Body of pancreas (tissue), 4 donors: ENCODE measurements around the gene HTR3E. TPM values are rescaled to one million over a fixed set of nuclear protein-coding genes. Genes with fewer than 3 reads are reported as not detected.
A peak's percentile ranks its signal among the peaks of the same experiment; 100 is the strongest.
"Not testable (repeated sequence)": the region's sequence is repeated elsewhere in the genome, so short reads cannot be mapped to it uniquely, and the experiment has no call there.

ENCODE experiments used
- ATAC-seq: fragments of 150-250 bp; one replicate; pipeline ENCODE4 v1.9.1; 2016
- DNase-seq, 4 donors: peaks; one replicate each; pipeline ENCODE4 v3.0.0-alpha.2; 2019
- H3K27ac ChIP-seq, 4 donors: fragments of 200-600 bp; sonication (generic); 1 replicate in 3 of 4; 2 replicates in 1 of 4; pipeline versions ENCODE4 v1.5.1 to v1.6.1; 2016 to 2019; ENCODE audit warnings: mild to moderate bottlenecking in 1 of 4, mixed read lengths in 1 of 4, moderate library complexity in 1 of 4
- H3K27me3 ChIP-seq, 2 donors: fragments of 200-600 bp; sonication (generic); one replicate each; pipeline ENCODE4 v1.6.0; 2016; ENCODE audit warnings: mild to moderate bottlenecking in 1 of 2
- H3K36me3 ChIP-seq, 2 donors: fragments of 200-600 bp; sonication (generic); replicated peaks in 1 of 2; 2 replicates each; pipeline ENCODE4 v1.5.1; 2016; ENCODE audit warnings: low read depth in 2 of 2; ENCODE audit not compliant: insufficient read depth in 1 of 2
- H3K4me1 ChIP-seq: fragments of 200-600 bp; sonication (generic); one replicate; pipeline ENCODE4 v1.6.0; 2016
- H3K4me3 ChIP-seq, 2 donors: fragments of 200-600 bp; sonication (generic); 1 replicate in 1 of 2; 2 replicates in 1 of 2; pipeline ENCODE4 v1.5.1; 2016 to 2019
- H3K9me3 ChIP-seq, 3 donors: fragments of 200-600 bp; sonication (generic); 1 replicate in 2 of 3; 2 replicates in 1 of 3; pipeline ENCODE4 v1.5.1; 2016
- POLR2A ChIP-seq, 3 donors: fragments of 450-650 bp; IDR thresholded peaks; one replicate each; pipeline ENCODE4 v1.6.1; 2016; ENCODE audit warnings: antibody characterized with exemption in 3 of 3, mild to moderate bottlenecking in 2 of 3
- WGBS, 2 donors: methylation state at CpG; one replicate each; pipeline ENCODE4 v1.1.5; 2017; 5-methylcytosine and 5-hydroxymethylcytosine counted together
- intact Hi-C: fragments of 100-400 bp; cut with DNase I; formaldehyde crosslinking; loops from one replicate; pipeline ENCODE4 v1.15.1; 2023
- total RNA-seq, 2 donors: library from RNA; depleted of rRNA; stranded (reverse); fragments of >200 nt; gene quantifications; one replicate each; pipeline ENCODE4 v1.1.0, GENCODE V29; 2016
- TF ChIP-seq, protein P1 (sequence below), 7 experiments: fragments of 450-650 bp in 4 of 7; fragments of 200-600 bp in 3 of 7; sonication (generic) in 3 of 7; IDR thresholded peaks; one replicate each; pipeline ENCODE4 v1.5.1; 2016 to 2019; ENCODE audit warnings: antibody characterized with exemption in 7 of 7

Gene HTR3E
- total RNA-seq, 2 donors from 2014 or later = not detected

DNA sequence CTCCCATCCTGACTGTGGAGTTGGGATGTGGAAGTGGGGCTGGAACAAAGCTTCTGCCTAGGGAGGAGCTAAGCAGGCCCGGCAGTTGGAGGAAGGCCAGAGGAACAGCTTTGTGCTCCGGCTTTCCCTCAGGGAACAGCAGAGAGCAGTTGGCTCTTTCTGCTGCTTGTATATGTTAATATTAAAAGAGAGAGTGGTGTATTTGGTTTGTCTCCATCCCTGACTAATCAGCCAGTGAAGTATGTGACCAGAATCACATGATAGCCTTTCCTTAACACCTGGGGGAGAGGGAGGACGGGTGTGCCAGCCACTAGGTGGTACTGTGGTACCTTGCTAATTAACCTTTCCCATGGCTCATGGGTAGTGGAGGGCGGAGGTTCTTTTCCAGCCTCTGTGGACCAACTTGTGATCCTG is 48.3 kb downstream of the HTR3E start:
- Histone ChIP-seq H3K27me3 (no peaks in the 10 kb centered on the region), H3K36me3 (peaks cover 10 to 34% of the 10 kb centered on the region in 2 donors), H3K4me3 (no peak overlapping the region), H3K9me3 (no peaks in the 10 kb centered on the region), H3K4me1 (peaks cover 11% of the 10 kb centered on the region), H3K27ac (peak overlapping the region in 1 of 4 donors; percentile 4)
- WGBS, 2 donors = 21 to 28% methylated on average over 3 to 4 of the region's 4 CpGs
- ATAC-seq = peak; percentile 93
- TF ChIP-seq POLR2A (IDR thresholded peaks at IDR 0.05) = no peak
- TF ChIP-seq, protein P1, sequence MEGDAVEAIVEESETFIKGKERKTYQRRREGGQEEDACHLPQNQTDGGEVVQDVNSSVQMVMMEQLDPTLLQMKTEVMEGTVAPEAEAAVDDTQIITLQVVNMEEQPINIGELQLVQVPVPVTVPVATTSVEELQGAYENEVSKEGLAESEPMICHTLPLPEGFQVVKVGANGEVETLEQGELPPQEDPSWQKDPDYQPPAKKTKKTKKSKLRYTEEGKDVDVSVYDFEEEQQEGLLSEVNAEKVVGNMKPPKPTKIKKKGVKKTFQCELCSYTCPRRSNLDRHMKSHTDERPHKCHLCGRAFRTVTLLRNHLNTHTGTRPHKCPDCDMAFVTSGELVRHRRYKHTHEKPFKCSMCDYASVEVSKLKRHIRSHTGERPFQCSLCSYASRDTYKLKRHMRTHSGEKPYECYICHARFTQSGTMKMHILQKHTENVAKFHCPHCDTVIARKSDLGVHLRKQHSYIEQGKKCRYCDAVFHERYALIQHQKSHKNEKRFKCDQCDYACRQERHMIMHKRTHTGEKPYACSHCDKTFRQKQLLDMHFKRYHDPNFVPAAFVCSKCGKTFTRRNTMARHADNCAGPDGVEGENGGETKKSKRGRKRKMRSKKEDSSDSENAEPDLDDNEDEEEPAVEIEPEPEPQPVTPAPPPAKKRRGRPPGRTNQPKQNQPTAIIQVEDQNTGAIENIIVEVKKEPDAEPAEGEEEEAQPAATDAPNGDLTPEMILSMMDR (IDR thresholded peaks at IDR 0.05) = peak; percentile 17 to 77 (median 64)
- peak; percentile 66 to 78 (median 73) for DNase-seq
- intact Hi-C loops = no loop called here

DNA sequence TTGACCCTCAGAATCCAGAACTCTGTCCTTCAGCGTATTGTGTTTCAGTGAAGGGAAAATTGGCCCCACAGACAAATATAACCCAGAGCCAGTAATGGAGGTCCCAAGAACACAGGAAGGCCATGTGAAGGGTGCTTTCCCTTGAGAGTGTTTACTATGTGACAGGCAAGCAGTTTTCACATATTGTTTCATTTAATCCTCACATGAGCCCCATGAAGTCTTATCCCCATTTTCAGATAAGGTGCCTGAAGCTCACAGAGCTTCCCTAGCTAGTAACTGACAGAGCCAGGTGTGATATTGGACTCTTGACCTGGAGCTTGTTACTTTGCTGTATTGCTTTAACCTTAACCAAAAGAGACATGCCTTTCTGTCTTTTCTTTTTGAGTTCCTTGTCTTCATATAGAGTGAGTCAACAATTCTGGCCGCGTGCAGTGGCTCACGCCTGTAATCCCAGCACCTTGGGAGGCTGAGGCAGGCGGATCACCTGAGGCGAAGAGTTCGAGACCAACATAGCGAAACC is 48.9 kb downstream of the HTR3E start:
- no peaks in the 10 kb centered on the region for H3K27me3 ChIP-seq
- peak overlapping the region in 1 of 4 donors; percentile 4 for H3K27ac ChIP-seq
- no peaks in the 10 kb centered on the region for H3K9me3 ChIP-seq
- 84 to 85% methylated on average over 8 of the region's 8 CpGs for WGBS, 2 donors
- DNase-seq (no peak), ATAC-seq (no peak)
- TF ChIP-seq, protein P1 (IDR thresholded peaks at IDR 0.05) = no peak
- TF ChIP-seq POLR2A (IDR thresholded peaks at IDR 0.05) = no peak
- peaks cover 10 to 29% of the 10 kb centered on the region in 2 donors for H3K36me3 ChIP-seq
- no peak overlapping the region for H3K4me3 ChIP-seq
- peaks cover 11% of the 10 kb centered on the region for H3K4me1 ChIP-seq
- intact Hi-C loops = no loop called here

DNA sequence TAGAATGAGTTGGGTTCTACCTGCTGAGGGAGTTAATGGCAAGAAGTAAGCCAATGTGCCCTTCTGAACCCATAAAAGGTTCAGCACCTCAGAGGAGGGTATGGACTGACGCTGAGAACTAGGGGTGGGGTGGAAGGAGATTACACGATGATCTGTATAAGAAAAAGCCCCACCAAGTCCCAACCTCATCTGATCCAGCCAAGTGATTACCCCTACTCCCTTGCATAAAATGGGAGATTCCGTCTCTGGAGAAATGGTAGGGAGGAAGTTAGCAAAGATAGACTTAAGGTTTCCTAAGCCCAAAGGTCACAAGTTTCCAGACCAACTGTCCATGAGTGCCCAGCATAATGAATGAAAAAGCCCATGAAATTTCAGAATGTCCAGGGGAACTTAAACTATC is 51.2 kb downstream of the HTR3E start:
- Histone ChIP-seq H3K9me3 (no peaks in the 10 kb centered on the region), H3K36me3 (peaks cover 9 to 14% of the 10 kb centered on the region in 2 donors), H3K4me3 (no peak overlapping the region), H3K27ac (no peak overlapping the region), H3K27me3 (no peaks in the 10 kb centered on the region), H3K4me1 (peaks cover 11% of the 10 kb centered on the region)
- no peak for TF ChIP-seq POLR2A (IDR thresholded peaks at IDR 0.05)
- TF ChIP-seq, protein P1 (IDR thresholded peaks at IDR 0.05) = no peak
- WGBS, 2 donors = 75 to 78% methylated on average over 3 of the region's 3 CpGs
- no peak for DNase-seq
- intact Hi-C loops = no loop called here
- no peak for ATAC-seq

DNA sequence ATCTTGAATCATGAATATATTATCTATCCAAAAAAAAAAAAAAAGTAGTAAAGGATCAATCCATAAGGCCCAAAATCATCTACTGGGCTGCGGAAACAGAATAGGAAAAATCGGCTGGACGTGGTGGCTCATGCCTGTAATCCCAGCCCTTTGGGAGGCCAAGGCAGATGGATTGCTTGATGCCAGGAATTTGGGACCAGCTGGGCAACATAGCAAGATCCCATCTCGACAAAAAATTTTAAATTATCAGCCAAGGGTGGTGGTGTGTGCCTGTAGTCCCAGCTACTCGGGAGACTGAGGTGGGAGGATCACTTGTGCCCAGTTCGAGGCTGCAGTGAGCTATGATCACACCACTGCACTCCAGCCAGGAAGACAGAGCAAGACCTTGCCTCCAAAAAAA is 52.3 kb downstream of the HTR3E start:
- no peak for ATAC-seq
- 88 to 92% methylated on average over 6 of the region's 6 CpGs for WGBS, 2 donors
- intact Hi-C loops = no loop called here
- Histone ChIP-seq H3K27ac (no peak overlapping the region), H3K4me1 (peaks cover 11% of the 10 kb centered on the region), H3K36me3 (peaks cover 0 to 4% of the 10 kb centered on the region in 2 donors), H3K4me3 (no peak overlapping the region), H3K9me3 (no peaks in the 10 kb centered on the region), H3K27me3 (no peaks in the 10 kb centered on the region)
- no peak for DNase-seq
- no peak for TF ChIP-seq POLR2A (IDR thresholded peaks at IDR 0.05)

DNA sequence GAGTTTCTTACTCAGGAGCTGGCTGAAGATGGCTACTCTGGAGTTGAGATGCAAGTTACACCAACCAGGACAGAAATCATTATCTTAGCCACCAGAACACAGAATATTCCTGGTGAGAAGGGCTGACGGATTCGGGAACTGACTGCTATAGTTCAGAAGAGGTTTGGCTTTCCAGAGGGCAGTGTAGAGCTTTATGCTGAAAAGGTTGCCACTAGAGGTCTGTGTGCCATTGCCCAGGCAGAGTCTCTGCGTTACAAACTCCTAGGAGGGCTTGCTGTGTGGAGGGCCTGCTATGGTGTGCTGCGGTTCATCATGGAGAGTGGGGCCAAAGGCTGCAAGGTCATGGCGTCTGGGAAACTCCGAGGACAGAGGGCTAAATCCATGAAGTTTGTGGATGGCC is 52.9 kb downstream of the HTR3E start:
- H3K27me3 ChIP-seq, DNase-seq, ATAC-seq, H3K27ac ChIP-seq, H3K4me1 ChIP-seq, H3K36me3 ChIP-seq, H3K9me3 ChIP-seq, H3K4me3 ChIP-seq, intact Hi-C loops: not testable (repeated sequence)
- 50 to 57% methylated on average over 3 to 6 of the region's 6 CpGs for WGBS, 2 donors
